ENCODE measurements around the gene TSR1.
"Not testable (repeated sequence)": the region's sequence is repeated elsewhere in the genome, so short reads cannot be mapped to it uniquely, and the experiment has no call there.

TSR1 gene

DNA sequence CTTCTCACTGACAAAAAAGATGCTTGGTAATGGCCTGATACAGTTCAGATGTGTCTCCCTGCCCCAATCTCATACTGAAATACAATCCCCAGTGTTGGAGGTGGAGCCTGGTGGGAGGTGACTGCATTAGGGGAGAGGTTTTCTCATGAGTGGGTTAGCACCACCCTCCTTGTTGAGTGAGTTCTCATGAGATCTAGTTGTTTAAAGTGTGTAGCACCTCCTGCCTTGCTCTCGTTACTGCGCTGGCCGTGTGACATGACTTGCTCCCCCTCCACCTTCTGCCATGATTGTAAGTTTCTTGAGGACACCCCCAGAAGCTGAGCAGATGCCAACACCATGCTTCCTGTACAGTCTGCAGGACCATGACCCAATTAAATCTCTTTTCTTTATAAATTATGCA is 5.0 kb downstream of the TSR1 start:
- Mint-ChIP-seq H3K9me3 (no peaks in the 10 kb centered on the region), H3K27ac (no peak overlapping the region), H3K4me1 (ENCODE audit: low read depth) (peaks cover 13% of the 10 kb centered on the region), H3K27me3 (no peaks in the 10 kb centered on the region), H3K36me3 (ENCODE audit: low read depth) (peaks cover 23% of the 10 kb centered on the region), H3K4me3 (no peak overlapping the region)

DNA sequence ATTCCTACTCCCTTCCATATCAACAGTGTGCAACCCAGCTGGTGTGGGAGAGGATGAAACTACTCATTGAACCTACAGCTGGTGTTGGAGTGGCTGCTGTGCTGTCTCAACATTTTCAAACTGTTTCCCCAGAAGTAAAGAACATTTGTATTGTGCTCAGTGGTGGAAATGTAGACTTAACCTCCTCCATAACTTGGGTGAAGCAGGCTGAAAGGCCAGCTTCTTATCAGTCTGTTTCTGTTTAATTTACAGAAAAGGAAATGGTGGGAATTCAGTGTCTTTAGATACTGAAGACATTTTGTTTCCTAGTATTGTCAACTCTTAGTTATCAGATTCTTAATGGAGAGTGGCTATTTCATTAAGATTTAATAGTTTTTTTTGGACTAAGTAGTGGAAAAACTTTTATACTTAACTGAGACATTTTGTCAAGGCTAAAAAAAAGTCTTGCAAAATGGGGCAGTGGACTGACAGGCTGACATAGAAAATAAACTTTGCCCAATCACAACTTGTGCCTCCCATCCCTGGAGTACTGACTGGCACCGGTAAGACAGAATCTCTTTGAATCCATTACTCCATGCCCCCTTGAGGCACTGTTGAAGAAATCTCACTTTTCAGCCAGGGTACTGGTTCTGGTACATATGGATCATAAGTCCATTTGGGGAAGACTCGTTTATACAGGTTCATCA is 12.5 kb downstream of the TSR1 start:
- H3K27ac Mint-ChIP-seq: no peak overlapping the region
- no peak overlapping the region for H3K4me3 Mint-ChIP-seq
- peaks cover 62% of the 10 kb centered on the region for H3K36me3 Mint-ChIP-seq (ENCODE audit: low read depth)
- H3K27me3 Mint-ChIP-seq: no peaks in the 10 kb centered on the region
- no peaks in the 10 kb centered on the region for H3K9me3 Mint-ChIP-seq
- H3K4me1 Mint-ChIP-seq (ENCODE audit: low read depth): peaks cover 3% of the 10 kb centered on the region

DNA sequence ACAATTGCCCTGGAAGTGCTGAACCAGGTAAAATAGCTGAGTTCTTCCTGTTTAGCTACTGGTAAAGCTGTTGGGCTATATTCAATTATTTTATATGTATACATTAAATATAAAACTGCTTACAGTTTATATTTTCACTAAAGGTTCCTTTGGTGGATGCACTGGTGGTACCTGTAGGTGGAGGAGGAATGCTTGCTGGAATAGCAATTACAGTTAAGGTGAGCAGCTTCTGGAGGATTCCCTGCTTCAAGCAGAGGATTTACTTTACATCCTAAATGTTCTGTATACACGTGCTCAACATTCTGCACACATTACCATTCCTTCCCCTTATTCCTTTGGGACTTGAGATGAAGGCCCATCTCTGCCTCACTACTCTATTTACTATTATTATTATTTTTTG is 14.9 kb downstream of the TSR1 start:
- no peak overlapping the region for H3K27ac Mint-ChIP-seq
- peaks cover 51% of the 10 kb centered on the region for H3K36me3 Mint-ChIP-seq (ENCODE audit: low read depth)
- H3K27me3 Mint-ChIP-seq: no peaks in the 10 kb centered on the region
- no peaks in the 10 kb centered on the region for H3K9me3 Mint-ChIP-seq
- H3K4me1 Mint-ChIP-seq (ENCODE audit: low read depth): no peaks in the 10 kb centered on the region
- no peak overlapping the region for H3K4me3 Mint-ChIP-seq

DNA sequence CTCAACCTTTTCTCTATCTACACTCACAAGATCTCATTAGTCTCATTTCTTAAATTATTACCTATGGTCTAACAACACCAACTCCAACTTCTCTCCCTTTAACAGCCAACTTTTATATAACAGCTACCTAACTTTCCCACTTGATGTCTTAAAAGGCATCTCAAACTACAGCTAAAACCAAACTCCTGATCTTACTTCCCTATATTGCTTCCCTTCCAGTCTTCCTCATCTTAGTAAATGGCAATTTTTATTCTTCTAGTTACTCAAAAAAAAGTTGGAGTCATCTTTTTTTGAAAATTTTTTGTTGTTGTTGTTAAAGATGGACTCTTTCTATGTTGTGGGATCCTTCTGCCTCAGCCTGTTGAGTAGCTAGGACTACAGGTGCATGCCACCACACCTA is 17.2 kb downstream of the TSR1 start:
- Mint-ChIP-seq H3K27me3 (no peaks in the 10 kb centered on the region), H3K9me3 (no peaks in the 10 kb centered on the region), H3K4me1 (ENCODE audit: low read depth) (no peaks in the 10 kb centered on the region), H3K36me3 (ENCODE audit: low read depth) (peaks cover 28% of the 10 kb centered on the region), H3K4me3 (no peak overlapping the region), H3K27ac (no peak overlapping the region)

DNA sequence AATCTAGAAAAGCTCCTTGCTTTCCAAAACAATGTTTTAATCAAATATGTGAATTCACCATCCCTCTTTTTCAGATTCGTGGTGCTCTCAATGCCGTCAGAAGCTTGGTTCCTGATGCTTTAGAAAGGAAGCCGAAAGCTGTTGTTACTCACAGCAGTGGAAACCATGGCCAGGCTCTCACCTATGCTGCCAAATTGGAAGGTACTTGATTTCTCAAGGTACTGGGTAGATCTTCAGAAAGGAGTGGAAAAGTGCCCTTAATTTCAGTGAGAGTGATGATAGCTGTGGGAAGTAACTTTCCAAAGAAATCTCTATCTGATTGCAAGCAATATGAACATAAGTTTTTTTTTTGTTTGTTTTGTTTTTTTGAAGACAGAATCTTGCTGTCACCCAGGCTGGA is 18.5 kb downstream of the TSR1 start:
- H3K27ac Mint-ChIP-seq: no peak overlapping the region
- H3K4me3 Mint-ChIP-seq: no peak overlapping the region
- H3K4me1 Mint-ChIP-seq (ENCODE audit: low read depth): no peaks in the 10 kb centered on the region
- peaks cover 15% of the 10 kb centered on the region for H3K36me3 Mint-ChIP-seq (ENCODE audit: low read depth)
- no peaks in the 10 kb centered on the region for H3K27me3 Mint-ChIP-seq
- no peaks in the 10 kb centered on the region for H3K9me3 Mint-ChIP-seq

DNA sequence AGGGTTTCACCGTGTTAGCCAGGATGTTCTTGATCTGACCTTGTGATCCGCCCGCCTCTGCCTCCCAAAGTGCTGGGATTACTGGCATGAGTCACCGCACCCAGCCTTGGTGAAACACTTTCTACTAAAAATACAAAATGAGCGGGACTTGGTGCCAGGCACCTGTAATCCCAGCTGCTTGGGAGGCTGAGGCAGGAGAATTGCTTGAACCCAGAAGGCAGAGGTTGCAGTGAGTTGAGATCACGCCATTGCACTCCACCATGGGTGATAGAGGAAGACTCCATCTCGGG is 19.4 kb downstream of the TSR1 start:
- H3K4me3 Mint-ChIP-seq; H3K4me1 Mint-ChIP-seq (ENCODE audit: low read depth); H3K9me3 Mint-ChIP-seq; H3K36me3 Mint-ChIP-seq (ENCODE audit: low read depth); H3K27ac Mint-ChIP-seq; H3K27me3 Mint-ChIP-seq: not testable (repeated sequence)

DNA sequence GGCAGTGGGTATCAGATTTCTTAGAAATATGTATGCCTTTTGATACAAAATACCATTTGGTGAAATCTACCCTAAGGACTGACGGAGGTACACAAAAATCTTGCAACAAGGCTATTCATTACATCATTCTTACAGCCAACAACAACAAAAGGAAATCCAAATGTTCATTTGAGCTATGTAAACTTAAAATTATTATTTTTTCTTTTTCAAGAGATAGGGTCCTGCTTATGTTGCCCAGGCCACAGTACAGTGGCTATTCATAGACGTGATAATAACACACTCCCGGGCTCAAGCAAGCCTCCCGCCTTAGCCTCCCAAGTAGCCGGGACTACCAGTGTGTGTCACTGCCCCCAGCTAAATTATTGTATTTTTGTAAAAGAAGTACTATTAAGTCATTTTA is 23.5 kb downstream of the TSR1 start:
- H3K4me1 Mint-ChIP-seq (ENCODE audit: low read depth): no peaks in the 10 kb centered on the region
- no peak overlapping the region for H3K4me3 Mint-ChIP-seq
- no peaks in the 10 kb centered on the region for H3K27me3 Mint-ChIP-seq
- H3K27ac Mint-ChIP-seq: no peak overlapping the region
- H3K36me3 Mint-ChIP-seq (ENCODE audit: low read depth): peaks cover 5% of the 10 kb centered on the region
- no peaks in the 10 kb centered on the region for H3K9me3 Mint-ChIP-seq

DNA sequence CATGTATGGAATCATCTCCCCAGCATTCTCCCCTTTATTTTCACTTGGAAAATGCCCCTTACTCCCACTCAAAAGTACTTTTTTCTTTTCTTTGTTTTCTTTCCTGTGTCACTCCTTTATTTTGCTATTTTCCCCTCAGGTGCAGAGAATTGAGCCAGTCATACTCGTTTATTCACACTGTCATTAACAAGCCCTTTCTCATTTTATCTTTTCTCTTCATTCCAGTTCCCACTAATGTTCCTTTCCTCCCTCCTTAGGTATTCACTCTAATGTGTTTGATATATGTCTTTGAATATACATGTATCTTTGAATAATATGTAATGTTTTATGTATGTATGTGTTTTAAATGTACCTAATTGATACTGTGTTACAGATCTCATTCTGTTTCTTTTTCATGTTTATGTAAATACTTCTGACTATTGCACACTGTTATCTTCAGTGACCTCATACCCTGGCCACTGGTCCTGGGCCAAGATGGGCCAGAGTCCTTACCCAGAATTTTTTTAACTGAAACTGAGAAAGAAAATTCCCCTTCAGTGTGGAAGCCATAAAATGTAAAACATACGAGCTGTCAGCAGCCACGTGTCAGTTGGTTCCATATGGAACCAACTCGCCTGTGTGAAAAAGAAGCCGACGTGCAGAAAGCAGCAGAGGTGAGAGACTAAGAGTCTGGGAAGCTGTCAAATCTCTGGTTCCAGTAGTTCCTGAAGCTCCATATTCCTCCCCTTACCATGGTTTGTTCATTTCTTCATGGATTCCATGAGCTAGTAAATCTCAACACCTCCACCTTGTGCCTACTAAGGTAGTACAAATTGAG is 26.7 kb downstream of the TSR1 start:
- no peak overlapping the region for H3K4me3 Mint-ChIP-seq
- peaks cover 13% of the 10 kb centered on the region for H3K36me3 Mint-ChIP-seq (ENCODE audit: low read depth)
- H3K4me1 Mint-ChIP-seq (ENCODE audit: low read depth): peaks cover 22% of the 10 kb centered on the region
- H3K27me3 Mint-ChIP-seq: no peaks in the 10 kb centered on the region
- no peaks in the 10 kb centered on the region for H3K9me3 Mint-ChIP-seq
- H3K27ac Mint-ChIP-seq: no peak overlapping the region

DNA sequence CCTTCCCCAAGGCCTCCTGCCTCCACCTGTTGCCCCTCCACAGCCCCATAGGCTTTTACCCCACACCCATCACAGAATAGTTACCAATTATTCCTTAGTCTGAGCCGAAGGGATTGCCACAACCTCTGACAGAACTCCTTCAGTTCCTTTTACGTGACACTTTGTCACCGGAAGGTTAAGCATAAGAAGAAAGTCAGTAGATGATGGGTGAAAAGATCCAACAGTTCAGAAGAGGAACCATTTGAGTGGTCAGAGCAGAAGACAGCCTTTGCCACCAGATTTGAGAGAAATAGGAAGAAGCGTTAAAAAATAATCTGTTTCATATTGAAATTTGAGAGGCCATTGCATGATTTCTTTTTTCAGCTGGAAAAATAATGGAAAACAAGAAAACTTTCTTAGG is 31.3 kb downstream of the TSR1 start:
- H3K4me1 Mint-ChIP-seq (ENCODE audit: low read depth): peaks cover 46% of the 10 kb centered on the region
- peak overlapping the region; percentile 91 for H3K4me3 Mint-ChIP-seq
- no peaks in the 10 kb centered on the region for H3K9me3 Mint-ChIP-seq
- peak overlapping the region; percentile 76 for H3K27ac Mint-ChIP-seq
- H3K27me3 Mint-ChIP-seq: no peaks in the 10 kb centered on the region
- H3K36me3 Mint-ChIP-seq (ENCODE audit: low read depth): peaks cover 19% of the 10 kb centered on the region

DNA sequence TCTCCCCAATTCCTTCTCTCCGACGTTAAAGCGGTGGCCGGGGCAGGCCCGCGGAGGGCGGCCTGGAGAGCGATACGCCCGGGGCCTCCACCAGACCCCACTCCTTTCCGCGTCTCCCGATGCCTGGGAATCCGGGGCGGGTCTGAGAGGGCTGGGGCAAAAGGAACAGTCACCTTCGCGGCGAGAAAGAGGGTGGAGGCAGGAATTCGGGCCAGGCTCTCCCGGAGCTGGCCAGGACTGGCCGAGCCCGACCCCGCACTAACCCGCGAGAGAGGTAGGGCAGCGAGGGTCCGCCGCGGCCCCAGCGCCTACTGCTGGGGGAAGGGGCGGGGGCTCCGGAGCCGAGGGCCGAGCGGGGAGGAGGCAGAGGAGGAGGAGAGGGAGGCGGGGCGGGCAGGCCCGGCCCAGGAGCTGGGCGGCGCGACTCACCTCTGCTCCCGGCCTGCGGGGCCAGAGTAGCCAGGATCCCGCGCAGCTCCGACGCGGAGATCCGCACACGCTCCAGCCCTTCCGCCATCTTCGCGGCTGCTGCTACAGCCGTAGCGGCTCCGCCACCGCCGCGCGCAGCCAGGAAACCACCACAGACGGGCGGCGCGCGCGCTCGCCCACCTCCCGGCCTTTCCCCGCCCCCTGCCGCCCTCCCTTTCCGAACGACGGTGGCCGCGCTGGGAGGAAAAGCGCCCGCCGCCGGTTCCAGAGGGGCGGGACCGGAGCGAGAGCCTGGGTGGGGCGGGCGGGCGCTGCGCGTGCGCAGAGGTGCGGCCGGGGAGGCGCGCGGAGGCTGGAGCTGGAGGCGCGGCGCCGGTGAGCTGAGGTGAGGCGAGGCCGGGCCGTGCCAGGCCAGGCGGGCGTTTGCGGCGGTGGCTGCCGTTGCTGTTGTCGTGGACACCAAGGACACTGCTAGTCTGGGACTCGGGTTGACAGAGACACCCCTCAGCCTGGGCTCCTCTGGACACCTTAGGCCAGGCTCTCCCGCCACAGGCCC is 32.8 kb downstream of the TSR1 start, which contains the start of the genes SMG6 and SRR:
Gene SMG6, minus strand, starts transcription at position 582 of the 985 bp plus-strand sequence. Its CDS starts 65 bp downstream, at position 517.
Gene SRR, plus strand, starts transcription at position 747 of the 985 bp plus-strand sequence. CDS start 11,611 bp downstream, outside the sequence.
- Mint-ChIP-seq H3K4me1 (ENCODE audit: low read depth) (peaks cover 49% of the 10 kb centered on the region), H3K36me3 (ENCODE audit: low read depth) (peaks cover 21% of the 10 kb centered on the region), H3K27me3 (no peaks in the 10 kb centered on the region), H3K9me3 (no peaks in the 10 kb centered on the region), H3K4me3 (peak within 1 kb of the TSS; percentile 91), H3K27ac (peak within 1 kb of the TSS; percentile 76)

DNA sequence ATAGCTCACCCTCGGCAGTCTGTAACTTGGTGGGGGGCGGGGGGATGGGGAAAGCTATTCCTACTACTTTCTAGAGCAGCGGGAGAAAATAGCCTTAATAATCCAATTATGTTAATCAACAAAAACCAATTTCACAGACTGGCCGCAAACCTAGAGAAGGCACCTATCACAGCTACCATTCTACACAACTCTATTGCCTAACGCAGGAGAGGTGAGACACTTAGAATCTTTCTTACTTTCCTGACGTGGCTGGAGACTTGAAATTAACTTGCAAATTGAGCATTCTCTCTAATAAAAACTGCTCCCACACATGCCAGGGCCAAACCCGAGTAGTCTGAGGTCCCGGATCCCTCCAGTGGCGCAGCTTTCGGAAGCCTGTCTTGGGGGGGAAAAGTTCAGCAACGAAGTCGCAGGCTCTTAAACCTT is 33.5 kb downstream of the TSR1 start:
- peak overlapping the region; percentile 91 for H3K4me3 Mint-ChIP-seq

DNA sequence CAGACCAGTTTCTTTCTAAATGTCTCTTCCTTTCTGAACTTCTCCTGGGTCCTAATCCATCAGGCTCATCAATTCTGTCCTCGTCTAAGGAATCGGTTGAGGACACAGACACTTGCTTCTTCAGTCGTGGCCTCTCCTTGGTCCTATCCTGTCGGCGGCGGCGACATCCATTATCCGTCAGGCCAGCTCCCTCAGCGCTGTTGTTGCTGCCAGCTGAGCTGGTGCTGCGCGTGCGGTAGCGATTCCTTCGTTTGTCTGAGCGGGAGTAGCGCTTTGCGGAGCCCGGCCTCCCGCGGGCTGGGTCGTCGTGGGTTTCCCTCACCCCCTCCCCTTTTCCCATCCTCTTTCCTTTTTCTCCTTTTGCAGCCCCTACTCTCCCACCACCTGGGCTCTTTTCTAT is 36.5 kb downstream of the TSR1 start:
- peaks cover 46% of the 10 kb centered on the region for H3K36me3 Mint-ChIP-seq (ENCODE audit: low read depth)
- H3K9me3 Mint-ChIP-seq: no peaks in the 10 kb centered on the region
- H3K4me1 Mint-ChIP-seq (ENCODE audit: low read depth): peaks cover 62% of the 10 kb centered on the region
- no peaks in the 10 kb centered on the region for H3K27me3 Mint-ChIP-seq
- H3K4me3 Mint-ChIP-seq: no peak overlapping the region
- H3K27ac Mint-ChIP-seq: no peak overlapping the region

More for the DNA sequence above, 33.5 kb downstream of the TSR1 start:
- Mint-ChIP-seq H3K36me3 (ENCODE audit: low read depth) (peaks cover 25% of the 10 kb centered on the region), H3K27me3 (no peaks in the 10 kb centered on the region), H3K9me3 (no peaks in the 10 kb centered on the region), H3K4me1 (ENCODE audit: low read depth) (peaks cover 53% of the 10 kb centered on the region), H3K27ac (peak overlapping the region; percentile 52)

DNA sequence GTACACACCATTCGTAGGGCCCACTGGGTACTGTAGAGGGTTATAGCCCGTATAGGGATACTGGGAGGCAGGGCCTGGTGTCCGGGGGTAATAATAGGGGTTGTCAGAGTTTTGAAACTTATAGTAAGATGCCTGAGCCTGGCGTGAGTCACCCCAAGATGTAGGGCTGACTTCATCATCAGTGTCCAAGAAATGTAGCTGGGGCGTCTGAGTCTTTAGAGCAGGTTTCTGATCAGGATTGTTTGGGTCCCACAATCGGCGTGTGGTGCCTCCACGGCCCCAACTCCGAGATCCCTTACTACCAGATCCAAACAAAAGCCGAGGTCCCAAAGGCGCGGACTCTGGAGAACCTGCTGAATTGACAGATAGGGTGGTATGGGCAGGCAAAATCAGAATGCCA is 37.1 kb downstream of the TSR1 start:
- Mint-ChIP-seq H3K27ac (no peak overlapping the region), H3K9me3 (no peaks in the 10 kb centered on the region), H3K4me1 (ENCODE audit: low read depth) (peaks cover 66% of the 10 kb centered on the region), H3K4me3 (no peak overlapping the region), H3K36me3 (ENCODE audit: low read depth) (peaks cover 49% of the 10 kb centered on the region), H3K27me3 (no peaks in the 10 kb centered on the region)

DNA sequence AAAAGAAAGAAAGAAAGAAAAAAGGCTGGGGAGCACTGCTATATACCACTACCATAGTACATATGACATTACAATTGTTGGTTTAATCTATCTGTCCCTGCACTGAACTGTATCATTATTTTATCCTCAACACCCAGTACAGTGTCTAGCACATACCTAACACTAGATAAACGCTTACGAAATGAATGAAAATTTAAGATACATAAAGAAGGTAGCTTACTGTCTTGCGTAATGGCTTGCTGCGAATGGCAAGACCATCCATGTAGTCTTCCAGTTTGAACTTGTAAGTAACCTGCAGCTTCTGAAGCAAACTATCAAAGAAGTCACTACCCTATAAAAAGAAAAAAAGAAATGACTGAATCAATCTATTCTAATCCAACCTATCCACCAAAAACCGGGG is 39.2 kb downstream of the TSR1 start:
- peaks cover 65% of the 10 kb centered on the region for H3K4me1 Mint-ChIP-seq (ENCODE audit: low read depth)
- no peaks in the 10 kb centered on the region for H3K9me3 Mint-ChIP-seq
- H3K4me3 Mint-ChIP-seq: no peak overlapping the region
- no peaks in the 10 kb centered on the region for H3K27me3 Mint-ChIP-seq
- H3K27ac Mint-ChIP-seq: no peak overlapping the region
- H3K36me3 Mint-ChIP-seq (ENCODE audit: low read depth): peaks cover 58% of the 10 kb centered on the region

DNA sequence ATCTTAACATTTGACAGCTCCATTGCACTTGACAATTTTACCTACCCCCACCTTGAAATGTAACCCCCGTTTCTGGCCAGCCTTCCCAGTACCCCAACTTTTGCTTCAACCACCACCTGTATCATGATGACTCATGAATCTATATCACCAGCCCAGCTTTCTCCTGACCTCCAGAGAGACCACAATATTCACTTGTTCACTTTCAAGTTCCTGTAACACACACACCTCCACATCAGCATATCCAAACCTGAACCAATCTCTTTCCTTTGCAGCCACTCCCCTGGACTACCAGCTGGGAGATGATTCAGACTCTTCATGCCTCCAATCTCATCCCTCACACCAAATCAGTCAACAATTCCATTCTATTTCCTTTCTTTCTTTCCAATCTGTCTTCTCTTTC is 40.7 kb downstream of the TSR1 start:
- no peaks in the 10 kb centered on the region for H3K9me3 Mint-ChIP-seq
- peak overlapping the region; percentile 13 for H3K27ac Mint-ChIP-seq
- peaks cover 71% of the 10 kb centered on the region for H3K36me3 Mint-ChIP-seq (ENCODE audit: low read depth)
- H3K4me3 Mint-ChIP-seq: no peak overlapping the region
- peaks cover 52% of the 10 kb centered on the region for H3K4me1 Mint-ChIP-seq (ENCODE audit: low read depth)
- H3K27me3 Mint-ChIP-seq: no peaks in the 10 kb centered on the region

All from stimulated activated naive CD8-positive, alpha-beta T cell treated with anti-CD3 and anti-CD28 coated beads, Interleukin-15, Interleukin-2, amounts not matched to agents 100 ng/mL and 50 ng/mL, for 24 hours (primary cell).